ENCODE measurements around the gene NOTCH1.

NOTCH1 gene

GRCh38 chr9:136495238-136495800, 50.5 kb downstream of the NOTCH1 start:
- Histone ChIP-seq H3K4me3 (replicated peaks; ENCODE audit: insufficient read depth, low read length) (no peak overlapping the region), H3K27me3 (ENCODE audit: insufficient read depth, poor library complexity, severe bottlenecking) (no peaks in the 10 kb centered on the region), H3K27ac (replicated peaks) (no peak overlapping the region)
- TF ChIP-seq REST (IDR thresholded peaks at IDR 0.05; ENCODE audit: insufficient replicate concordance, low read depth) = no peak
- no peak for TF ChIP-seq SPI1 (IDR thresholded peaks at IDR 0.05; ENCODE audit: borderline replicate concordance, low read depth)
- no peak for TF ChIP-seq POLR2AphosphoS5 (IDR thresholded peaks at IDR 0.05; ENCODE audit: low read depth)
- no peak for TF ChIP-seq GABPA (IDR thresholded peaks at IDR 0.05; ENCODE audit: low read depth)
- TF ChIP-seq CTCF (IDR thresholded peaks at IDR 0.05; ENCODE audit: insufficient read depth, low read length) = no peak
- DNase-seq (ENCODE audit: low read depth in 1 of 2, low spot score in 1 of 2) = no peak

- H3K4me3 ChIP-seq (replicated peaks; ENCODE audit: insufficient read depth, low read length) = no peak overlapping the region
- DNase-seq (ENCODE audit: low read depth in 1 of 2, low spot score in 1 of 2) = no peak
Measured at GRCh38 chr9:136494531-136495215, 51.2 kb downstream of the NOTCH1 start.

More at GRCh38 chr9:136494531-136495215, 51.2 kb downstream of the NOTCH1 start:
- TF ChIP-seq POLR2AphosphoS5 (IDR thresholded peaks at IDR 0.05; ENCODE audit: low read depth) (no peak), REST (IDR thresholded peaks at IDR 0.05; ENCODE audit: insufficient replicate concordance, low read depth) (no peak), GABPA (IDR thresholded peaks at IDR 0.05; ENCODE audit: low read depth) (no peak), CTCF (IDR thresholded peaks at IDR 0.05; ENCODE audit: insufficient read depth, low read length) (no peak)
- Histone ChIP-seq H3K27me3 (ENCODE audit: insufficient read depth, poor library complexity, severe bottlenecking) (no peaks in the 10 kb centered on the region), H3K27ac (replicated peaks) (no peak overlapping the region)

Measured in HL-60 (cell line).